GM19463 (cell line): ENCODE measurements around the gene PELI2.
A peak's percentile ranks its signal among the peaks of the same experiment; 100 is the strongest.

Source experiments
- ATAC-seq: cut with Tn5 transposase; IDR thresholded peaks from one replicate; pipeline ENCODE4 v1.9.1; 2021; ENCODE audit warnings: mild to moderate bottlenecking, moderate library complexity; ENCODE audit not compliant: unreplicated experiment

PELI2 gene

DNA sequence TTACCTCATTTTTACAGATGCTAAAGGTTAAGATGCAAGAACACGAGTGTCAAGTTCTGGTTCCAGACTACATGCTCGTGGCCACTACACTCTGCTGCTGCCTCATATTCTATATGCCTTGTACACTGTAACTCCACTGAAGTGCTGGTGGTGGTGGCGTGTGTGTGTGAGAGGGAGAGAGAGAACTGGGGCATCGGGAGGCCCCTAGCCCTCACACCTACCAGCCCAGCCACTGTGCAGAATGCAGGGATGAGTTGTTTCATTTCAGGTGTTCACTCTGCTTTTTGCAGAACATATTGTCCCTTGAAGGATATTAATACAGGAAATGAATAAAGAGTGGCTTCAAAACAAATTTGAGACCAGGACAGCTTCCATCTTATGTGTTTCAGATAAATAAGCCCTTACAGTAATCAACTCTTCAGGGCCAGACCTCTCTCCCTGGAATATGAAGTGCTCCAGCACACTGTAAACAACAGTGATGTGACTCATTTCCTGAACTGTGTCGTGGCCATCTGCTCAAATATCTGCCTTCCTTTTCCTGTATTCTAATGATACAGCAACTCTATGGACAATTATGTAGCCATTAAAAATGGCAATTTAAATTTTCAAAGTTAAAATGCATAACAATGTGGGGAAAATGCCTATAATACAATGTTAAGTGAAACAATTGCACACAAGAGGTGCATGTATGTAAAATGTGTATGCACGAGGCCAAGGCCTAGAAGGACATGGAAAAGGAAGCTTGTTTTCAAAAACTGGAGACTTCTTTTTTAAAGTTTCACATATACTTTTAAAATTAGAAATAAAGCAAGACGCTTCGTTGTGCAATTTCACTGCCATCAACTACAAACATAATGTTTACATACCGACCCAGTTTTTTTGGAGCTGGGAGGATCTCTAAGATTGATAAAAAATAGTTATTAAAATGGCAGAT is 215.4 kb downstream of the PELI2 start:
- ATAC-seq: no peak

DNA sequence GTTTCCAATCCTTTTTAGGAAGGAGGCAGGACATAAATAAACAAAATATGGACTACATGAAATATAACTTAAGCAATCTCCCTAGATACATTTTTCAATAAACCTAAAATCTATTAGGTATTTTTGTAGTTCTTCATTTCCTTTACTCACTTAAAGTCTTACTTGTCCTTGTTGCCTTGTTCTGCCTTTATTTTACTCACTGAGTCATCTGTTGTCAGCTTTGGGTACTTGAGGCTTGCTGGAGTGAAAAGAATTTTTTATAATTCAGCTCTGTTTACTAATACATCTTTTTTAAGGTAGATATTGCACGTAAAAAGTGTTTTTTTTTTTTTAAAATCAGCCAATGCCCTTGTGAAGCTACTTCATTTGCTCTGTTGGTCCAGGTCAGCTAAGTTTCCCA is 216.2 kb downstream of the PELI2 start:
- no peak for ATAC-seq

DNA sequence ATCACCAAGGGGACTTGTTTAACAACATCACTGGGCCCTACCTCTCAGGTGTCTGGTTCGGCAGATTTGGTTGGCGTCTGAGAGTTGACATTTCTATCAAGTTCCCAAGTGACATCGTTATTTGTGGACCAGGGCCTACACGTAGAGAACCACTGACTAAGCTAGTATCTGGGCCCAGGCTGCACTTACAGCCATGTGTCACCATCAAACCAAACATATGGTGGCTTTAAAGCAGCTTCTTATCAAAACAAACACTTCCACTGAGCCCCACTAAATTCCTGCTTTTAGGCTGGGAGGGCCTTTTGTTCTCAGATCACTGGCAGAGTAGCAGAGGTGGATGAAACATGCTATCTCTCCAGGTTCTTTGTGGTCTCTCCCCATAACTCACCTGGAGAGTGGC is 220.5 kb downstream of the PELI2 start:
- no peak for ATAC-seq

DNA sequence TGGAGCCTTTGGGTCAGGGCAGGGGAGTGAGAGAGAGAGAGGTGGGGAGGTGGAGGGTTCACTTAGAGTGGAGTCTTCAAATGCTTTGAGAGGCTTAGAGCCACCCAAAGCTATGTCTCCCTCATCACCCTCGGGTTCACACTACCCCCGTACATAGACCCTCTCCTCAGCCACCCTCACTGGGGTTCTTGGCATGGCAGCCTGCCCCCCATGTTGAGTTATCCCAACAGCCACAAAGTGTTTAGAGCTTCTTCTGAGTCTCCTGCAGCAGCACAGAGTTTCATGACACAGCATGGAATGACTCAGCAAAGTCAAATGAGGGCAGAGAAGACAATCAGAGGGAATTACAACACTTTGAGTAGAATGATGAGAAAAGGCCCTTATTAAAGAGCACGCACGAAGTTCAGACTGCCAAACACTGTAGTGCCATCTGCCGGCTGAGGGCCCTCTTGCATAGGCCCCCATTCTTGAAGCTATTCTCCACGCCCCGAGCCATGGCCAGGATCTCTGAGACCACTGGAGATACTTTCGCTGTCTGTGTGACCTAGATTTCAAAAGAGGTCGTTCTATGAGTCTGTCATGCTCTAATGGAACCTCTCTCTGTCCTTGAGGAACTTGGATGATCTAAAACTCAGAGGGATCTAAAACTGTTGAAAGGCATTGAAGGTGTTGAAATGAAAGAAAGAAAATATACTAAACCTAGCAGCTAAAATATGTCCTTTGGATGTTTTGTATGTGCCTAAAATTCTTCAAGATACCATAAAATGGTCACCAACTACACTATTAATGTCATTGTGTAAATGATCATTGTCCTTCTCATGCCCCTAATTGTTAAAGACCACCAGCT is 221.9 kb downstream of the PELI2 start:
- ATAC-seq: peak; percentile 83

DNA sequence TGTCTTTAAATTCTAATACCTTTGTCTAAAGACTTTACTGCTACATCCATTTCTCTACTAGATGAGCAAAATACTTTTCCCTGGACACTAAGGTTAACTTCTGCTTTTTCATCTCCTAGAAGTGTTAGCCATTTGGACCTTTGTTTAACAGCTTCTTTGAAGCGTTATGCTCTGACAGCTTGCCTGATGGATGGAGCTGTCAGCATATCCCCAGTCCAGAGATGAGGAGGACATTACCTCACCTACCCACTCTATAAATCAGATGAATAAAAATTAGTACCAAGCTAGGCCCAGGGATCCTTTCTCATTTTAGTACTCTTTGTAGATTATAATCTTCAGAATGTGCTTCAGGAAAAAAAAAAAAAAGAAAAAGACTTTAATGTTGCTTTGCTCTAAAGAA is 222.7 kb downstream of the PELI2 start:
- no peak for ATAC-seq

DNA sequence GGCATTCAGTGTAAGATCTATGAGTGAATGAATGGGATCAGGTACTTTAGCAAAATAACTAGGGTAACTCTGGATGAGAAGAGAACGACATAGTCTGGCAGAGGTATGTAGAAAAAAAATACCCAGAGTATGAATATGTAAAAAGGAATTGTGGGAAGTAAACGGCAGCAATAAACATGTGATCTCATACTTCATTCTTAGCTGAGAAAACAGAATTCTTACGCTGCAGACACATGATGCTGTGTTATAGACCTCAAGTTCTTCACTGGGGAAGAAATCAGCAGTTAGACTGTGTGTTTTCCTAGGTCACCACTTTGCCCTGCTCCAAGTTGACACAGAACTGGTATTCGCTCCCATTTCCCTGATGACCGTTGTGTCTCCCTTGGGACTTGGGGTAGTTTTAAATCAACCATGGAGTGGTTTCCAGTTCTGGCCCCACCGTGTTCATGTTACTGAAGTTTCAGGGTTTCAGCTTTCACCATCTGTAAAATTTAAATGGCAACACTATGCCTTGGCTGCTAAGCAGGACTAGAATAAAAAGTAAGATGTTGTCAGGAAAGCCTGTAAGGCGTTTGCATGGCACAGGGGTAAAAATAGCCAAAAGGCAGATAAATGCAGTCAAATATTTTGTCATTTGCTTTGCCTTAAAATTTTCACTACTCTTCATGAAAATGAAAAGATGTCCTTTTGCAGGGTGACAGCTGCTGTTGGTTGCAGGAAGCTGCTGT is 223.7 kb downstream of the PELI2 start:
- ATAC-seq: peak; percentile 39

DNA sequence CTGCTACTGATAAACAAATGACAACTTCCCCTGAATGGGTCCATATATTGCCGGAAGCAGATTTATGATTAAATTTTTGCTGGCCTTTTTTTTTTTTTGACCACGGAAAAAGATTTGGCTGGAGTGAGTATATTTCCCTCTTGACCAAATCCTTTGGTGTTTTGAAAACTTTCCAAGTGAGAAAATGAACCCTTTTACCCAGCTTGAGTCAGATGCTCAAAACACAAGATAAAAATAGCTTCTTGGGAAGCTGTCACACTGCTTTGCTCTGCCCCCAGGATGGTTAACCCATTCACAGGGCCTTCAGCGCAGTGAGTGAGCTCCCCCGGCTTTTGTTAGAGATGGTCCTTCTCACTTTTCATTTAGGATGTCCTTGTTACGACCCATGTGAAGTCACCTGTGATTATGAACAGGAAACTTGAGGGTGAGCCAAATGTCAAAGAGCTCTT is 224.3 kb downstream of the PELI2 start:
- no peak for ATAC-seq

DNA sequence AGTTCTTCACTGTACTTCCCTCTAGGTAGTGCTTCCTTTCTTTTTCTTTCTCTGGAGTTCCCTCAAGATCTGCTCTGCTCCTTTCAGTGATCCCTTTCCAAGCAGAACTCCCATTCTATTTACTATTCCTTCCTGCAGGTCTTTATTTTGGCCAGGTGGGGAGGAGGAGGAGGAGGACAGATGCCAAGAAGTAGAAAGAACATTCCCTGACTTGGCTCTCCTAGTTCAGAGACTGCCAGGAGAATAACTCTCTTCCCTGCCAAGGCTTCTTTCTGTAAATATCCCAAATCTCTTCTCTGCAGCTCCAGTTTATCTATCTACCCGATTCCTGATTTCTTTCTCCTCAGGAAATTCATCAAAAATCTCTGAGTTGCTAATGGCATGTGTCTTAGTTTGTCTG is 231.7 kb downstream of the PELI2 start:
- ATAC-seq: no peak
